Endothelial cell of umbilical vein (primary cell): Measurements from ENCODE around the gene RNF43. TPM values are rescaled to one million over a fixed set of nuclear protein-coding genes. Genes with fewer than 3 reads are reported as not detected.

Experiments used
- BruUV-seq: library from RNA; stranded (reverse); fragments of 400-500 nt; replicated peaks from 2 replicates; lab custom pipeline; 2021; lab: Mats Ljungman, UMichigan
- CTCF ChIA-PET: fragments of 300-600, 350-600 bp; sonication (Branson Sonifier 250); formaldehyde crosslinking; loops from one replicate; lab custom pipeline; 2021; ENCODE audit warnings: antibody characterized with exemption, inconsistent platforms; lab: Charles Lee
- POLR2A ChIA-PET: fragments of 300-600, 350-600 bp; sonication (Branson Sonifier 250); formaldehyde crosslinking; loops from one replicate; lab custom pipeline; 2021; ENCODE audit warnings: antibody characterized with exemption, inconsistent platforms; lab: Charles Lee
- DNase-seq: peaks from one replicate; pipeline ENCODE4 v3.0.0-alpha.2; 2011; ENCODE audit warnings: low read depth, low spot score
- FAIRE-seq: peaks from 2 replicates; lab custom pipeline; 2011; peaks lifted over from hg19 to GRCh38; lab: Jason Lieb, UNC
- H2AFZ ChIP-seq: 2 replicates; pipeline ENCODE4 v1.6.0; 2012; ENCODE audit warnings: low read depth, low read length, control low read depth, inconsistent platforms
- H3K27ac ChIP-seq: 2 replicates; pipeline ENCODE4 v1.5.1; 2011; ENCODE audit warnings: low read depth, mild to moderate bottlenecking, control low read depth, low read length, moderate library complexity; ENCODE audit not compliant: insufficient read depth
- H3K27me3 ChIP-seq, 2 experiments: 2 replicates each; pipeline versions ENCODE4 v1.6.0 to v1.6.1; 2011; ENCODE audit warnings: low read length in 2 of 2, mixed read lengths in 1 of 2; ENCODE audit not compliant: control insufficient read depth in 2 of 2, insufficient read depth in 2 of 2
- H3K36me3 ChIP-seq, 2 experiments: 2 replicates in 1 of 2; 3 replicates in 1 of 2; pipeline ENCODE4 v1.5.1; 2011; ENCODE audit warnings: low read length in 2 of 2, mild to moderate bottlenecking in 1 of 2, moderate library complexity in 1 of 2; ENCODE audit not compliant: control insufficient read depth in 2 of 2, insufficient read depth in 2 of 2; ENCODE audit errors: extremely low read depth in 1 of 2
- H3K4me1 ChIP-seq: 3 replicates; pipeline ENCODE4 v1.5.1; 2011; ENCODE audit warnings: mild to moderate bottlenecking, low read length; ENCODE audit not compliant: control insufficient read depth, insufficient read depth; ENCODE audit errors: extremely low read depth
- H3K4me2 ChIP-seq: 2 replicates; pipeline ENCODE4 v1.6.1; 2011; ENCODE audit warnings: low read length, control low read depth, mixed read lengths; ENCODE audit not compliant: insufficient read depth
- H3K4me3 ChIP-seq, 3 experiments: fragments of 200-600 bp in 1 of 3; sonication (generic), shearing (Covaris generic) in 1 of 3; replicated peaks in 1 of 3; 2 replicates each; pipeline ENCODE4 v1.5.1; 2011 to 2016; ENCODE audit warnings: control low read depth in 3 of 3, low read length in 3 of 3, mild to moderate bottlenecking in 2 of 3, inconsistent platforms in 1 of 3, low read depth in 1 of 3, moderate library complexity in 1 of 3; ENCODE audit not compliant: insufficient read depth in 1 of 3
- H3K79me2 ChIP-seq: 2 replicates; pipeline ENCODE4 v1.6.0; 2012; ENCODE audit warnings: low read length, inconsistent platforms; ENCODE audit not compliant: control insufficient read depth, insufficient read depth
- H3K9ac ChIP-seq: replicated peaks from 2 replicates; pipeline ENCODE3; 2011; ENCODE audit warnings: low read length, control low read depth; ENCODE audit not compliant: insufficient read depth; ENCODE audit errors: extremely low read depth
- H3K9me1 ChIP-seq: replicated peaks from 3 replicates; pipeline ENCODE4 v1.6.0; 2011; ENCODE audit warnings: mild to moderate bottlenecking, low read length; ENCODE audit not compliant: control insufficient read depth, insufficient read depth; ENCODE audit errors: extremely low read depth
- H3K9me3 ChIP-seq: replicated peaks from 2 replicates; pipeline ENCODE4 v1.5.1; 2012; ENCODE audit warnings: low read length, inconsistent platforms; ENCODE audit not compliant: control insufficient read depth, insufficient read depth
- H4K20me1 ChIP-seq: replicated peaks from 2 replicates; pipeline ENCODE3; 2011; ENCODE audit warnings: mild to moderate bottlenecking, low read length; ENCODE audit not compliant: control insufficient read depth, insufficient read depth; ENCODE audit errors: extremely low read depth
- CTCF ChIP-seq, 2 donors: IDR thresholded peaks; 1 replicate in 1 of 2; 2 replicates in 1 of 2; pipeline ENCODE4 v1.5.1; 2011; ENCODE audit warnings: low read length in 2 of 2, mild to moderate bottlenecking in 2 of 2, moderate library complexity in 2 of 2, control low read depth in 1 of 2, inconsistent platforms in 1 of 2, low read depth in 1 of 2; ENCODE audit not compliant: insufficient read depth in 1 of 2; ENCODE audit errors: extremely low read depth in 1 of 2
- EZH2 ChIP-seq: IDR thresholded peaks from 2 replicates; pipeline ENCODE4 v1.6.1; 2012; ENCODE audit warnings: borderline replicate concordance, low read depth, mild to moderate bottlenecking, moderate library complexity, low read length, inconsistent platforms; ENCODE audit not compliant: severe bottlenecking
- FOS ChIP-seq: IDR thresholded peaks from 2 replicates; pipeline ENCODE4 v1.6.1; 2011; ENCODE audit warnings: mild to moderate bottlenecking, low read length, moderate library complexity, borderline replicate concordance; ENCODE audit not compliant: insufficient read depth
- GATA2 ChIP-seq: IDR thresholded peaks from 2 replicates; pipeline ENCODE4 v1.7.0; 2011; ENCODE audit warnings: low read depth, mild to moderate bottlenecking, moderate library complexity, mixed read lengths, low read length; ENCODE audit not compliant: insufficient read length, insufficient read depth
- JUN ChIP-seq: IDR thresholded peaks from 2 replicates; pipeline ENCODE4 v1.6.1; 2011; ENCODE audit warnings: borderline replicate concordance, low read depth; ENCODE audit not compliant: insufficient read length, insufficient read depth
- MYC ChIP-seq: IDR thresholded peaks from one replicate; pipeline ENCODE4 v1.6.1; 2011; ENCODE audit warnings: mild to moderate bottlenecking, low read depth, low read length
- POLR2A ChIP-seq: IDR thresholded peaks from 2 replicates; pipeline ENCODE4 v1.6.1; 2012; ENCODE audit warnings: low read depth, mild to moderate bottlenecking, control low read depth, low read length
- POLR2AphosphoS5 ChIP-seq: IDR thresholded peaks from 2 replicates; pipeline ENCODE4 v1.6.1; 2012; ENCODE audit warnings: low read depth, mild to moderate bottlenecking, control low read depth, low read length, moderate library complexity; ENCODE audit not compliant: insufficient read depth
- dilution Hi-C: fragments of 300-500 bp; cut with MboI; formaldehyde crosslinking; loops from one replicate; pipeline ENCODE4 v1.15.0; 2019; ENCODE audit warnings: low sequenced_read_pairs; ENCODE audit not compliant: extremely low pct_ligation_motif_present
- intact Hi-C: fragments of 100-400 bp; cut with micrococcal nuclease; formaldehyde crosslinking; loops from one replicate; pipeline ENCODE4 v1.10.0; 2022
- polyA plus RNA-seq, 4 experiments: library from polyadenylated mRNA; depleted of rRNA in 3 of 4; stranded (reverse) in 3 of 4; unstranded in 1 of 4; fragments of >200 nt; gene quantifications; 2 replicates each; pipeline versions ENCODE4 v1.2.1 to v1.2.3, GENCODE V29; 2011 to 2012; ENCODE audit warnings: missing spikeins in 1 of 4
- total RNA-seq: library from RNA; stranded (reverse); gene quantifications from 2 replicates; pipeline ENCODE4 v1.2.3, GENCODE V29; 2021
- TF ChIP-seq, protein P1 (sequence below): IDR thresholded peaks from 2 replicates; pipeline ENCODE4 v1.6.1; 2011; ENCODE audit not compliant: insufficient read depth, insufficient read length

Gene RNF43
- total and polyA plus RNA-seq, 2 donors (not counting 3 experiments of a cell fraction or from before 2014, with no cell fraction given), result not detected

DNA sequence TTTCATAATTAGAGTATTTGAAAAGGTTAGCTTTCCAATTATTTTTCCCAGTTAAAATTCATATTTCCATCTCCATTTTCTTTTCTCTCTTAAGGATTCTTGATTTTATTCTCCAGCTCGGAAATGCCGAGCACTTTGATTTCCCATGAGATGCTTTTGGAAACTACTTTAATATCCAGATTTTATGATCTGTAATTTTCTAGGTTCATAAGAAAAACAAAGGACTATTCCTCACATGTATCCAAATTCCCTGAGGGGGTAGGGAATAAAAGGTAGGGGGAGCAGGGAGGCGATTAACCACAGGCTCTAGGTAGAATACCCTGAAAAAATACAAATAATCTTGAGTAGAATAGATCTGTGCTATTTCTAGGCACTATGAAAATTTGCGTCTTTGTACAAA is 938 bp downstream of the RNF43 start:
- H3K27ac ChIP-seq, result no peak overlapping the region
- POLR2A ChIA-PET, result no interaction called here

More for the DNA sequence above, 938 bp downstream of the RNF43 start:
- no peaks in the 10 kb centered on the region for H3K4me1 ChIP-seq
- TF ChIP-seq POLR2AphosphoS5, result no peak
- no peak for TF ChIP-seq JUN
- TF ChIP-seq EZH2, result no peak
- no peak for TF ChIP-seq FOS
- no peak for TF ChIP-seq MYC
- no peak for TF ChIP-seq GATA2
- TF ChIP-seq, protein P1, sequence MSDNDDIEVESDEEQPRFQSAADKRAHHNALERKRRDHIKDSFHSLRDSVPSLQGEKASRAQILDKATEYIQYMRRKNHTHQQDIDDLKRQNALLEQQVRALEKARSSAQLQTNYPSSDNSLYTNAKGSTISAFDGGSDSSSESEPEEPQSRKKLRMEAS, result no peak
- no peak for TF ChIP-seq POLR2A
- no peak for TF ChIP-seq CTCF (IDR thresholded peaks at IDR 0.05; ENCODE audit: extremely low read depth in 1 of 2, insufficient read depth in 1 of 2, low read depth in 1 of 2, low read length in 2 of 2)
- H3K36me3 ChIP-seq, result no peaks in the 10 kb centered on the region
- no peak overlapping the region for H3K4me2 ChIP-seq
- FAIRE-seq (no peak), DNase-seq (no peak)
- H3K79me2 ChIP-seq, result no peaks in the 10 kb centered on the region
- H3K9ac ChIP-seq, result no peak overlapping the region
- dilution Hi-C loops, result no loop called here
- no peaks in the 10 kb centered on the region for H3K9me3 ChIP-seq
- H2AFZ ChIP-seq, result no peak overlapping the region
- peaks cover 5 to 46% of the 10 kb centered on the region in 2 experiments for H3K27me3 ChIP-seq
- intact Hi-C loops, result no loop called here
- H3K9me1 ChIP-seq, result no peaks in the 10 kb centered on the region
- no peak overlapping the region for H3K4me3 ChIP-seq
- no peaks in the 10 kb centered on the region for H4K20me1 ChIP-seq
- CTCF ChIA-PET, result interaction anchor here (1.2 to 3.9 kb wide), 11 partner anchors 11 to 216 kb away, joined by 3 to 79 read pairs (median 8); partner anchors contain the start of gene SUPT4H1
- BruUV-seq, result no TSS peak
